Measurements from ENCODE around the gene NFIB.
A peak's percentile ranks its signal among the peaks of the same experiment; 100 is the strongest.

Gene NFIB

GRCh38 chr9:14344941-14345353 lies 31.0 kb upstream of the NFIB start:
- no peak for DNase-seq (ENCODE audit: low read depth)

- DNase-seq (ENCODE audit: low read depth), result no peak
Measured at GRCh38 chr9:14344053-14344524, 30.1 kb upstream of the NFIB start.

GRCh38 chr9:14343261-14344031 lies 29.5 kb upstream of the NFIB start:
- DNase-seq (ENCODE audit: low read depth), result no peak

- DNase-seq (ENCODE audit: low read depth), result no peak
Measured at GRCh38 chr9:14342736-14343135, 28.8 kb upstream of the NFIB start.

GRCh38 chr9:14341437-14342122 lies 27.6 kb upstream of the NFIB start:
- no peak for DNase-seq (ENCODE audit: low read depth)

- no peak for DNase-seq (ENCODE audit: low read depth)
Measured at GRCh38 chr9:14340994-14341393, 27.1 kb upstream of the NFIB start.

GRCh38 chr9:14340219-14340873 lies 26.4 kb upstream of the NFIB start:
- no peak for DNase-seq (ENCODE audit: low read depth)

- no peak for DNase-seq (ENCODE audit: low read depth)
Measured at GRCh38 chr9:14339746-14340145, 25.8 kb upstream of the NFIB start.

- no peak for DNase-seq (ENCODE audit: low read depth)
Measured at GRCh38 chr9:14337615-14338014, 23.7 kb upstream of the NFIB start.

GRCh38 chr9:14336244-14336643 lies 22.3 kb upstream of the NFIB start:
- DNase-seq (ENCODE audit: low read depth), result no peak

GRCh38 chr9:14331120-14331519 lies 17.2 kb upstream of the NFIB start:
- DNase-seq (ENCODE audit: low read depth), result no peak

- no peak for DNase-seq (ENCODE audit: low read depth)
Measured at GRCh38 chr9:14327036-14327435, 13.1 kb upstream of the NFIB start.

- DNase-seq (ENCODE audit: low read depth), result no peak
Measured at GRCh38 chr9:14326264-14326826, 12.4 kb upstream of the NFIB start.

- DNase-seq (ENCODE audit: low read depth), result no peak
Measured at GRCh38 chr9:14325147-14325546, 11.2 kb upstream of the NFIB start.

GRCh38 chr9:14323985-14324650 lies 10.2 kb upstream of the NFIB start:
- DNase-seq (ENCODE audit: low read depth), result no peak

GRCh38 chr9:14323083-14323971 lies 9.4 kb upstream of the NFIB start:
- no peak for DNase-seq (ENCODE audit: low read depth)

GRCh38 chr9:14322211-14323082 lies 8.5 kb upstream of the NFIB start:
- DNase-seq (ENCODE audit: low read depth), result peak; percentile 32

- no peak for DNase-seq (ENCODE audit: low read depth)
Measured at GRCh38 chr9:14321517-14322130, 7.7 kb upstream of the NFIB start.

Data from stimulated activated CD8-positive, alpha-beta memory T cell treated with anti-CD3 and anti-CD28 coated beads, Interleukin-12 subunit alpha, Interleukin-12 subunit beta, amount 100 ng/mL, for 1 hour (primary cell).